Adrenal gland (tissue), 12 donors: ENCODE measurements around the gene UBXN2A. TPM values are rescaled to one million over a fixed set of nuclear protein-coding genes. Genes with fewer than 3 reads are reported as not detected.

ENCODE experiments used
- DNase-seq, 7 donors: peaks; one replicate each; pipeline ENCODE4 v3.0.0-alpha.2; 2019 to 2020
- H3K27ac ChIP-seq, 5 donors: fragments of 200-600 bp; sonication (generic) in 4 of 5; 1 replicate in 3 of 5; 2 replicates in 2 of 5; pipeline versions ENCODE4 v1.5.1 to v1.8.0; 2016 to 2020; ENCODE audit warnings: mild to moderate bottlenecking in 1 of 5
- H3K27me3 ChIP-seq: fragments of 200-600 bp; 2 replicates; pipeline ENCODE4 v1.8.0; 2021
- H3K36me3 ChIP-seq, 2 donors: fragments of 200-600 bp; replicated peaks in 1 of 2; 1 replicate in 1 of 2; 2 replicates in 1 of 2; pipeline versions ENCODE4 v1.5.1 to v1.8.0; 2018 to 2022
- H3K4me1 ChIP-seq, 2 donors: fragments of 200-600 bp; replicated peaks in 1 of 2; 1 replicate in 1 of 2; 2 replicates in 1 of 2; pipeline versions ENCODE4 v1.5.1 to v1.8.0; 2018 to 2021
- H3K4me3 ChIP-seq, 4 donors: fragments of 200-600 bp; sonication (generic) in 3 of 4; one replicate each; pipeline ENCODE4 v1.5.1; 2016 to 2018
- H3K9me3 ChIP-seq, 3 donors: fragments of 200-600 bp; sonication (generic) in 1 of 3; replicated peaks in 1 of 3; 1 replicate in 2 of 3; 2 replicates in 1 of 3; pipeline versions ENCODE4 v1.5.1 to v1.8.0; 2016 to 2021
- POLR2A ChIP-seq, 2 donors: fragments of 450-650 bp; IDR thresholded peaks; one replicate each; pipeline ENCODE4 v1.6.1; 2017; ENCODE audit warnings: antibody characterized with exemption in 2 of 2, mild to moderate bottlenecking in 2 of 2, moderate library complexity in 1 of 2
- WGBS, 4 donors: extraction: QIAGEN DNeasy Blood & Tissue Kit in 2 of 4; methylation state at CpG; one replicate each; pipeline versions ENCODE4 v1.1.5 to v1.1.7; 2013 to 2017; 5-methylcytosine and 5-hydroxymethylcytosine counted together
- intact Hi-C, 2 donors: fragments of 100-400 bp; cut with DNase I; formaldehyde crosslinking; loops; one replicate each; pipeline versions ENCODE4 v1.14.1 to v1.15.0; 2022 to 2023
- polyA plus RNA-seq, 3 donors: library from polyadenylated mRNA; stranded (reverse); fragments of 200-250 nt in 2 of 3; fragments of 350-450 nt in 1 of 3; fragmentation: Illumina TruSeq in 1 of 3; extraction: RNeasy Lipid Tissue Mini Kit (QIAGEN cat#74804) in 1 of 3; gene quantifications; one replicate each; pipeline ENCODE4 v1.2.3, GENCODE V29; 2013 to 2014
- total RNA-seq, 9 donors: library from RNA; depleted of rRNA in 4 of 9; stranded (reverse); fragments of >200 nt in 4 of 9; fragments of 120-200 nt in 1 of 9; fragmentation: NEBNext Ultra II Directional in 1 of 9; extraction: Animal tissue kit (Norgen Biotek cat#: 25700) in 1 of 9; gene quantifications; one replicate each; pipeline versions ENCODE4 v1.1.0 to v1.2.4, GENCODE V29; 2013 to 2023
- TF ChIP-seq, protein P1 (sequence below), 6 experiments: fragments of 450-650 bp in 4 of 6; fragments of 200-600 bp in 2 of 6; sonication (generic) in 1 of 6; IDR thresholded peaks; 1 replicate in 5 of 6; 2 replicates in 1 of 6; pipeline versions ENCODE4 v1.5.1 to v1.8.0; 2016 to 2021; ENCODE audit warnings: antibody characterized with exemption in 6 of 6, mild to moderate bottlenecking in 2 of 6, moderate library complexity in 1 of 6
- donor health status: healthy with polysubstance abuse.
- donor health status: Bipolar disorder and iron deficiency.
- donor health status: DM: yes; HTN: yes; CAD: no.
- donor health status: DM: no; HTN: no; CAD: no.
- donor health status: DM: no; HTN: no; CAD: no.
- donor health status: DM: yes; HTN: yes; CAD: no.

UBXN2A gene
- total and polyA plus RNA-seq, 12 donors, result 5.4 to 17.3 (median 11.0) TPM

DNA sequence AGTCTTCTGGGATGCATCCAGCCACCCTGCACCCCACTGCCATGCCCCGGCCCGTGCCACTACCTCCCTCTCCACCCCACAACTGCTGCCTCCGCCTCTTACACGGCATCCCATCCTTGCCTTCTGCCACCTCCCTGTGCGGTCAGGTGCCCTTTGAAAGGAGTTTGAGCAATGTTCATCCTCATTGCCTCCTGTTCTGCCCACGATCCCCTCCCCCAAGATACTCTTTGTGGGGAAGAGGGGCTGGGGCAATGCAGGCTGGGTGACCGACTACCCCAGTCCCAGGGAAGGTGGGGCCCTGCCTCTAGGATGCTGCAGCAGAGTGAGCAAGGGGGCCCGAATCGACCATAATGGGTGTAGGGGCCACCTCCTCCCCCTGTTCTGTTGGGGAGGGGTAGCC, 78.0 kb downstream of the UBXN2A start:
- DNase-seq, result no peak
- intact Hi-C loops, result no loop called here
- WGBS, 4 donors, result 87 to 93% (median 89%) methylated on average over 8 to 9 of the region's 9 CpGs
- Histone ChIP-seq H3K36me3 (no peaks in the 10 kb centered on the region), H3K4me1 (no peaks in the 10 kb centered on the region), H3K9me3 (no peaks in the 10 kb centered on the region), H3K4me3 (no peak overlapping the region), H3K27me3 (no peaks in the 10 kb centered on the region), H3K27ac (no peak overlapping the region)
- TF ChIP-seq, protein P1, sequence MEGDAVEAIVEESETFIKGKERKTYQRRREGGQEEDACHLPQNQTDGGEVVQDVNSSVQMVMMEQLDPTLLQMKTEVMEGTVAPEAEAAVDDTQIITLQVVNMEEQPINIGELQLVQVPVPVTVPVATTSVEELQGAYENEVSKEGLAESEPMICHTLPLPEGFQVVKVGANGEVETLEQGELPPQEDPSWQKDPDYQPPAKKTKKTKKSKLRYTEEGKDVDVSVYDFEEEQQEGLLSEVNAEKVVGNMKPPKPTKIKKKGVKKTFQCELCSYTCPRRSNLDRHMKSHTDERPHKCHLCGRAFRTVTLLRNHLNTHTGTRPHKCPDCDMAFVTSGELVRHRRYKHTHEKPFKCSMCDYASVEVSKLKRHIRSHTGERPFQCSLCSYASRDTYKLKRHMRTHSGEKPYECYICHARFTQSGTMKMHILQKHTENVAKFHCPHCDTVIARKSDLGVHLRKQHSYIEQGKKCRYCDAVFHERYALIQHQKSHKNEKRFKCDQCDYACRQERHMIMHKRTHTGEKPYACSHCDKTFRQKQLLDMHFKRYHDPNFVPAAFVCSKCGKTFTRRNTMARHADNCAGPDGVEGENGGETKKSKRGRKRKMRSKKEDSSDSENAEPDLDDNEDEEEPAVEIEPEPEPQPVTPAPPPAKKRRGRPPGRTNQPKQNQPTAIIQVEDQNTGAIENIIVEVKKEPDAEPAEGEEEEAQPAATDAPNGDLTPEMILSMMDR (IDR thresholded peaks at IDR 0.05), result no peak
- no peak for TF ChIP-seq POLR2A (IDR thresholded peaks at IDR 0.05)

DNA sequence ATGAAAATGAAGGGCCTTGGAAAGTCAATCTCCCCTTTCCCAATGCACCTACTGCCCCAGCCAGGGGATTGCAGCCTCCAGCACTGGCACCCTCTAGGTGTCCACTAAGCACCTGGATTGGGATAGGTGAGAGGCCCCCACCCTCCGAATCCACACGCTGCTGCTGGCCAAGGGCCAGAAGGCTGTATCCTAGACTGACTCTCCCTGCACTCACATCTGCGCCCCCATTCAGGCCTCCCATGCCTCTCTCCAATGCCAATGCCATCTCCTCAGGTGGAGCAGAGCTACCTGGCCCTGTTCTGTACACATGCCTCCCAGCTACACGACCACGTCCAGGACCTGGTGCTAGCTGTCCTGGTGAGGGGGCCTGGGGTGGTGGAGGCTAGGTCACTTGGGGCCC, 79.5 kb downstream of the UBXN2A start:
- Histone ChIP-seq H3K36me3 (no peaks in the 10 kb centered on the region), H3K4me1 (no peaks in the 10 kb centered on the region), H3K27me3 (no peaks in the 10 kb centered on the region), H3K27ac (no peak overlapping the region), H3K9me3 (no peaks in the 10 kb centered on the region), H3K4me3 (no peak overlapping the region)
- WGBS, 4 donors, result 76 to 87% (median 82%) methylated on average over 3 to 5 of the region's 5 CpGs
- intact Hi-C loops, result no loop called here
- no peak for TF ChIP-seq POLR2A (IDR thresholded peaks at IDR 0.05)
- TF ChIP-seq, protein P1 (IDR thresholded peaks at IDR 0.05), result no peak
- DNase-seq, result no peak

DNA sequence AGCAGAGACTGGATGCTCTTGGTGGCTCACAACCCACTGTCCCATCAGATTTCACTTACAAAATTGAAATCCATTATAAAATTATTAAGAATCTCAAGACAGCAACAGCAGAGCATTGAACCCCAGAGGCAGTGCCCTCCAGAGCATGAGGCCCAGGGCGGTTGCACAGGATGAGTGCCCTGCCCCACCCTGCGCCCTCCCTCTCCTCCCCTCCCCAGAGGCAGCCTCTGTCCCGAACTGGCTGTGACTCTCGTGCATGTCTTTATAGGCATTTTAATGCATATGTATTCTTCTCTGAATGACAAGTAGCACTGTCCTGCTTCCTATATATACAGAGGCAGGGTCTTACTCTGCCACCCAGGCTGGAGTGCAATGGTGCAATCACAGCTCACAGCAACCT, 80.0 kb downstream of the UBXN2A start:
- no peaks in the 10 kb centered on the region for H3K4me1 ChIP-seq
- no peak overlapping the region for H3K27ac ChIP-seq
- no peaks in the 10 kb centered on the region for H3K27me3 ChIP-seq
- WGBS, 4 donors, result 87 to 90% (median 89%) methylated on average over 4 of the region's 4 CpGs
- no peak for DNase-seq
- H3K36me3 ChIP-seq, result no peaks in the 10 kb centered on the region
- intact Hi-C loops, result no loop called here
- H3K9me3 ChIP-seq, result no peaks in the 10 kb centered on the region
- H3K4me3 ChIP-seq, result no peak overlapping the region
- TF ChIP-seq POLR2A (IDR thresholded peaks at IDR 0.05), result no peak
- TF ChIP-seq, protein P1 (IDR thresholded peaks at IDR 0.05), result no peak

DNA sequence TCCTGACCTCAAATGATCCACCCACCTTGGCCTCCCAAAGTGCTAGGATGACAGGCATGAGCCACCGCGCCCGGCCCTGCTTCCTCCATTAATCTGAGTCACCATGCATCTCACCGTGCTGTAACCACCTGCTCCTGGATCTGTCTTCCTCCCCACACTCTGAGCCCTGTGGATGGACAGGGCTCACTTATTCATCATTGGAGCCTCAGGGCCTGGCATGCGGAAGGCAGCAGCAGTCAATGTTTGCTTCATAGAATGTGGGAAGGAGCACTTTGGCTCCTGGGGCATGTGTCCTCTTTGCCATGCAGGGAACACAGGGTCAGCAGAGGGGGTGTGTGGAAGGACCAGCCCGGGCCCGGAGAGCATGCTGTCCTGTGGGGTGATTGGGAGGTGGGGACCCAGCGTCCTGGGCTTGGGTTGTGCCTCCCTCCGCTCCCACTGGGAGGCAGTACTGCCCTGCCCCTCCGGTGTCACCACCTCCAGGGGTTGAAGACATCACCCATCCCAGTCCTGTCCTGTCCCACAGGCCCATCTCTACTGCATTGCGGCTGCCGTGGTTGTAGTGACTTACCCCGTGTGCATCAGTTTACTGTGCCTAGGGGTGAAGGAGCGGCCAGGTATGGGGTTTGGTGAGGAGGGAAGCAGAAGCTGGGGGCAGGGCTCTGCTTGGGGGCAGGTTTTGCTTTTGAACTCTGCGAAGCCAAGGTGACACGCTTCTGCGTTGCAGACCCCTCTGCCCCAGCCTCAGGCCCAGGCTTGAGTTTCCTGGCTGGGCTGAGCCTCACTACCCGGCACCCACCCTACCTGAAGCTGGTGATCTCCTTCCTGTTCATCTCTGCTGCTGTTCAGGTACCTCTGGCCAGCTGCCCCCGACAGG, 81.1 kb downstream of the UBXN2A start:
- Histone ChIP-seq H3K27ac (no peak overlapping the region), H3K9me3 (no peaks in the 10 kb centered on the region), H3K36me3 (no peaks in the 10 kb centered on the region), H3K4me1 (no peaks in the 10 kb centered on the region), H3K27me3 (no peaks in the 10 kb centered on the region), H3K4me3 (no peak overlapping the region)
- peak in 1 of 7 donors; percentile 8 for DNase-seq
- intact Hi-C loops, result no loop called here
- WGBS, 4 donors, result 83 to 92% (median 85%) methylated on average over 13 to 19 of the region's 19 CpGs
- TF ChIP-seq POLR2A (IDR thresholded peaks at IDR 0.05), result no peak
- TF ChIP-seq, protein P1 (IDR thresholded peaks at IDR 0.05), result peak in 3 of 6 experiments; percentile 12 to 29 (median 25)
